Activated naive CD8-positive, alpha-beta T cell (primary cell): Measurements from ENCODE around the gene DGKG.

Experiments used
- H3K27ac Mint-ChIP-seq: one replicate; pipeline ENCODE4 v1.8.0; 2021; ENCODE audit warnings: mixed read lengths
- H3K27me3 Mint-ChIP-seq: one replicate; pipeline ENCODE4 v1.8.0; 2021; ENCODE audit warnings: mixed read lengths
- H3K36me3 Mint-ChIP-seq: one replicate; pipeline ENCODE4 v1.8.0; 2021; ENCODE audit warnings: mixed read lengths
- H3K4me1 Mint-ChIP-seq: one replicate; pipeline ENCODE4 v1.8.0; 2021; ENCODE audit warnings: low read depth, mixed read lengths
- H3K4me3 Mint-ChIP-seq: one replicate; pipeline ENCODE4 v1.8.0; 2021; ENCODE audit warnings: mild to moderate bottlenecking, mixed read lengths
- H3K9me3 Mint-ChIP-seq: one replicate; pipeline ENCODE4 v1.8.0; 2021; ENCODE audit warnings: low read depth, mixed read lengths

The DGKG gene

GRCh38 chr3:186316666-186317260, 45.3 kb downstream of the DGKG start:
- H3K4me3 Mint-ChIP-seq: no peak overlapping the region
- no peaks in the 10 kb centered on the region for H3K9me3 Mint-ChIP-seq
- no peaks in the 10 kb centered on the region for H3K27me3 Mint-ChIP-seq
- H3K4me1 Mint-ChIP-seq: no peaks in the 10 kb centered on the region
- H3K27ac Mint-ChIP-seq: no peak overlapping the region
- no peaks in the 10 kb centered on the region for H3K36me3 Mint-ChIP-seq

GRCh38 chr3:186315581-186316354, 46.3 kb downstream of the DGKG start:
- H3K27ac Mint-ChIP-seq: no peak overlapping the region
- no peak overlapping the region for H3K4me3 Mint-ChIP-seq
- no peaks in the 10 kb centered on the region for H3K9me3 Mint-ChIP-seq

GRCh38 chr3:186314896-186315295, 47.1 kb downstream of the DGKG start:
- no peaks in the 10 kb centered on the region for H3K4me1 Mint-ChIP-seq
- peaks cover 1% of the 10 kb centered on the region for H3K27me3 Mint-ChIP-seq
- H3K9me3 Mint-ChIP-seq: no peaks in the 10 kb centered on the region
- no peaks in the 10 kb centered on the region for H3K36me3 Mint-ChIP-seq
- H3K27ac Mint-ChIP-seq: no peak overlapping the region
- H3K4me3 Mint-ChIP-seq: no peak overlapping the region

More at GRCh38 chr3:186315581-186316354, 46.3 kb downstream of the DGKG start:
- Mint-ChIP-seq H3K27me3 (no peaks in the 10 kb centered on the region), H3K36me3 (no peaks in the 10 kb centered on the region), H3K4me1 (no peaks in the 10 kb centered on the region)

- no peak overlapping the region for H3K27ac Mint-ChIP-seq
- H3K27me3 Mint-ChIP-seq: peaks cover 9% of the 10 kb centered on the region
- H3K36me3 Mint-ChIP-seq: no peaks in the 10 kb centered on the region
- H3K9me3 Mint-ChIP-seq: no peaks in the 10 kb centered on the region
- H3K4me3 Mint-ChIP-seq: no peak overlapping the region
- no peaks in the 10 kb centered on the region for H3K4me1 Mint-ChIP-seq
Measured at GRCh38 chr3:186311441-186311840, 50.6 kb downstream of the DGKG start.

- H3K27me3 Mint-ChIP-seq: peaks cover 9% of the 10 kb centered on the region
- H3K36me3 Mint-ChIP-seq: no peaks in the 10 kb centered on the region
- no peak overlapping the region for H3K4me3 Mint-ChIP-seq
- H3K4me1 Mint-ChIP-seq: no peaks in the 10 kb centered on the region
- no peaks in the 10 kb centered on the region for H3K9me3 Mint-ChIP-seq
- H3K27ac Mint-ChIP-seq: no peak overlapping the region
Measured at GRCh38 chr3:186308549-186308948, 53.5 kb downstream of the DGKG start.

- Mint-ChIP-seq H3K27ac (no peak overlapping the region), H3K27me3 (peaks cover 9% of the 10 kb centered on the region), H3K4me1 (no peaks in the 10 kb centered on the region), H3K4me3 (no peak overlapping the region), H3K9me3 (no peaks in the 10 kb centered on the region), H3K36me3 (no peaks in the 10 kb centered on the region)
Measured at GRCh38 chr3:186307594-186308221, 54.3 kb downstream of the DGKG start.

- H3K4me1 Mint-ChIP-seq: no peaks in the 10 kb centered on the region
- peaks cover 9% of the 10 kb centered on the region for H3K27me3 Mint-ChIP-seq
- H3K27ac Mint-ChIP-seq: no peak overlapping the region
- no peaks in the 10 kb centered on the region for H3K36me3 Mint-ChIP-seq
- H3K4me3 Mint-ChIP-seq: no peak overlapping the region
- no peaks in the 10 kb centered on the region for H3K9me3 Mint-ChIP-seq
Measured at GRCh38 chr3:186305286-186305685, 56.7 kb downstream of the DGKG start.

- Mint-ChIP-seq H3K9me3 (no peaks in the 10 kb centered on the region), H3K27ac (no peak overlapping the region), H3K36me3 (no peaks in the 10 kb centered on the region), H3K4me3 (no peak overlapping the region), H3K4me1 (no peaks in the 10 kb centered on the region), H3K27me3 (peaks cover 6% of the 10 kb centered on the region)
Measured at GRCh38 chr3:186303965-186304364, 58.1 kb downstream of the DGKG start.

GRCh38 chr3:186299327-186299726, 62.7 kb downstream of the DGKG start:
- Mint-ChIP-seq H3K4me3 (no peak overlapping the region), H3K27me3 (no peaks in the 10 kb centered on the region), H3K27ac (no peak overlapping the region), H3K4me1 (no peaks in the 10 kb centered on the region), H3K36me3 (no peaks in the 10 kb centered on the region), H3K9me3 (no peaks in the 10 kb centered on the region)

- H3K27me3 Mint-ChIP-seq: no peaks in the 10 kb centered on the region
- H3K27ac Mint-ChIP-seq: no peak overlapping the region
- no peaks in the 10 kb centered on the region for H3K36me3 Mint-ChIP-seq
- H3K4me3 Mint-ChIP-seq: no peak overlapping the region
- H3K9me3 Mint-ChIP-seq: no peaks in the 10 kb centered on the region
- no peaks in the 10 kb centered on the region for H3K4me1 Mint-ChIP-seq
Measured at GRCh38 chr3:186298876-186299275, 63.2 kb downstream of the DGKG start.

- Mint-ChIP-seq H3K27me3 (peaks cover 3% of the 10 kb centered on the region), H3K27ac (no peak overlapping the region), H3K36me3 (no peaks in the 10 kb centered on the region), H3K4me3 (no peak overlapping the region), H3K9me3 (no peaks in the 10 kb centered on the region), H3K4me1 (no peaks in the 10 kb centered on the region)
Measured at GRCh38 chr3:186290796-186291195, 71.2 kb downstream of the DGKG start.

- H3K4me3 Mint-ChIP-seq: no peak overlapping the region
- H3K9me3 Mint-ChIP-seq: no peaks in the 10 kb centered on the region
- H3K36me3 Mint-ChIP-seq: no peaks in the 10 kb centered on the region
- peaks cover 3% of the 10 kb centered on the region for H3K27me3 Mint-ChIP-seq
- H3K4me1 Mint-ChIP-seq: no peaks in the 10 kb centered on the region
- H3K27ac Mint-ChIP-seq: no peak overlapping the region
Measured at GRCh38 chr3:186287711-186288110, 74.3 kb downstream of the DGKG start.

GRCh38 chr3:186286114-186286513, 75.9 kb downstream of the DGKG start:
- Mint-ChIP-seq H3K4me3 (no peak overlapping the region), H3K9me3 (no peaks in the 10 kb centered on the region), H3K4me1 (no peaks in the 10 kb centered on the region), H3K27me3 (peaks cover 3% of the 10 kb centered on the region), H3K36me3 (no peaks in the 10 kb centered on the region), H3K27ac (no peak overlapping the region)

GRCh38 chr3:186284661-186285060, 77.4 kb downstream of the DGKG start:
- Mint-ChIP-seq H3K36me3 (no peaks in the 10 kb centered on the region), H3K9me3 (no peaks in the 10 kb centered on the region), H3K27ac (no peak overlapping the region), H3K4me1 (no peaks in the 10 kb centered on the region), H3K27me3 (peaks cover 3% of the 10 kb centered on the region), H3K4me3 (no peak overlapping the region)

GRCh38 chr3:186284349-186284652, 77.7 kb downstream of the DGKG start:
- H3K4me3 Mint-ChIP-seq: no peak overlapping the region
- H3K27ac Mint-ChIP-seq: no peak overlapping the region
- H3K9me3 Mint-ChIP-seq: no peaks in the 10 kb centered on the region
- H3K4me1 Mint-ChIP-seq: no peaks in the 10 kb centered on the region
- H3K27me3 Mint-ChIP-seq: peaks cover 3% of the 10 kb centered on the region
- H3K36me3 Mint-ChIP-seq: no peaks in the 10 kb centered on the region
